NT2/D1 (cell line): ENCODE measurements around the gene ATG9B.

Experiments used
- SUZ12 ChIP-seq: IDR thresholded peaks from 2 replicates; pipeline ENCODE4 v1.6.1; 2011; ENCODE audit not compliant: insufficient read length, insufficient read depth; ENCODE audit errors: extremely low read depth
- ZNF274 ChIP-seq: IDR thresholded peaks from 2 replicates; pipeline ENCODE4 v1.6.1; 2011; ENCODE audit warnings: mild to moderate bottlenecking, low read depth, low read length

DNA sequence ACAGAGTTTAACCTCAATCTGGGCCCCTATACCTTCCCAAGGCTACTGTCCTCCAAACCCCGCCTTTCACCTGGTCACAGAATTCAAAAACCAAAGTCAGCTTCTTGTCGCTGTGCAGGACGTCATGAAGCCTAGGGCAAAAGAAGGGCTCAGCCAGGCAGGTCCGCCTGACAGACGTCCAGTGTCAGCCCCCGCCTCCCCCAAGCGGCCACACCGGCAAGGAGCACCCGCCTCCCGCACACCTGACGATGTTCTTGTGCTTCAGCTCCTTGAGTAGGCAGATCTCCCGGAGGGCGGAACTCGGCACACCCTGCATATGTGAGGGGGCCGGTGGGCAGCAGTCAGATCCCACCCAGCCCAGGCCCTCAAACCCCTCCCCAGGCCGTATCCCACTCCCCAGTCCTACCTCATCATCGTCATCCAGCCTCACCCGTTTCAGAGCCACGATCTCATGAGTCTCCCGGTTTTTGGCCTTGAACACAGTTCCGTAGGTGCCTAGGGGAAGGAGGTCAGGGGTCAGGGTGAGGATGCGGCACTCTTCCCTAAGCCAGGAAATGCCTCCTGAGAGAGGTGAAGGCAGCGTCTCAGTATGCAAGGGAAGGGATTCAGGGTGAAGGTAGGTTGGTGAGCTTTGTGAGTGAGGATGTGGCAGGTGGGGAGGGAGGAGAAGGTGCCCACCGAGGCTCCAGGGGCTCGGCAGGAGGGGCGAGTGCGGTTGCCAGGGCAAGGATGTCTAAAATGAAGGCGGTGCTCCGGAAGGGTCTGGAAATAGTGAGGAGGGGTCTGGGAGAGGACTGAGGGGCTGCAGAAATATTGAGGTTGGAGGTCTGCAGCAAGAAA, 32.6 kb upstream of the ATG9B start:
- TF ChIP-seq SUZ12 (no peak), ZNF274 (no peak)
